B cell (primary cell): ENCODE data around the gene PBX1. TPM values are rescaled to one million over a fixed set of nuclear protein-coding genes. Genes with fewer than 3 reads are reported as not detected.

ENCODE experiments used
- ATAC-seq: fragments of 200-7000 bp; cut with Tn5 transposase; one replicate; pipeline ENCODE4 v1.10.0; 2021; ENCODE audit warnings: low read depth, mild to moderate bottlenecking, moderate number of reproducible peaks, moderate library complexity
- CTCF ChIA-PET: fragments of 350-600 bp; sonication (Branson Sonifier 250); formaldehyde crosslinking; loops from one replicate; lab custom pipeline; 2021; ENCODE audit warnings: antibody characterized with exemption, inconsistent platforms; lab: Charles Lee
- POLR2A ChIA-PET: fragments of 350-600 bp; sonication (Branson Sonifier 250); formaldehyde crosslinking; loops from one replicate; lab custom pipeline; 2021; ENCODE audit warnings: antibody characterized with exemption; lab: Charles Lee
- DNase-seq: peaks from one replicate; pipeline ENCODE4 v3.0.0; 2013
- H2AFZ ChIP-seq: 2 replicates; pipeline ENCODE4 v1.6.1; 2012; ENCODE audit warnings: mild to moderate bottlenecking, low read depth, low read length; ENCODE audit not compliant: insufficient read depth, poor library complexity, severe bottlenecking
- H3K27ac ChIP-seq, 2 donors: 1 replicate in 1 of 2; 2 replicates in 1 of 2; pipeline ENCODE4 v1.5.1; 2012 to 2013; ENCODE audit warnings: low read length in 2 of 2, mild to moderate bottlenecking in 2 of 2, moderate library complexity in 1 of 2
- H3K27me3 ChIP-seq, 4 experiments: fragments of 200-600 bp in 1 of 4; sonication (generic) in 1 of 4; replicated peaks in 1 of 4; 1 replicate in 2 of 4; 2 replicates in 2 of 4; pipeline versions ENCODE4 v1.6.1 to v1.7.0; 2013 to 2016; ENCODE audit warnings: low read length in 3 of 4, mild to moderate bottlenecking in 2 of 4, mixed read lengths in 1 of 4, moderate library complexity in 1 of 4; ENCODE audit not compliant: insufficient read depth in 4 of 4, control insufficient read depth in 3 of 4; ENCODE audit errors: control extremely low read depth in 1 of 4
- H3K36me3 ChIP-seq, 2 experiments: replicated peaks in 1 of 2; 1 replicate in 1 of 2; 2 replicates in 1 of 2; pipeline versions ENCODE4 v1.6.1 to v1.7.1; 2013; ENCODE audit warnings: low read length in 1 of 2; ENCODE audit not compliant: insufficient read depth in 2 of 2, control insufficient read depth in 1 of 2; ENCODE audit errors: control extremely low read depth in 1 of 2, extremely low read depth in 1 of 2
- H3K4me1 ChIP-seq, 2 donors: fragments of 200-600 bp in 1 of 2; sonication (generic) in 1 of 2; 1 replicate in 1 of 2; 2 replicates in 1 of 2; pipeline versions ENCODE4 v1.5.1 to v1.6.1; 2013 to 2017; ENCODE audit warnings: low read length in 2 of 2; ENCODE audit not compliant: control insufficient read depth in 2 of 2, insufficient read depth in 2 of 2
- H3K4me2 ChIP-seq: replicated peaks from 2 replicates; pipeline ENCODE3; 2012; ENCODE audit warnings: mild to moderate bottlenecking, low read depth, low read length; ENCODE audit not compliant: poor library complexity, severe bottlenecking
- H3K4me3 ChIP-seq, 5 experiments: fragments of 200-600 bp in 1 of 5; sonication (generic) in 1 of 5; 1 replicate in 3 of 5; 2 replicates in 2 of 5; pipeline versions ENCODE4 v1.5.1 to v1.7.0; 2011 to 2016; ENCODE audit warnings: low read length in 4 of 5, mild to moderate bottlenecking in 4 of 5, low read depth in 2 of 5, control low read depth in 1 of 5, moderate library complexity in 1 of 5; ENCODE audit not compliant: insufficient read depth in 1 of 5; ENCODE audit errors: control extremely low read depth in 1 of 5, extremely low read depth in 1 of 5
- H3K79me2 ChIP-seq: fragments of 200-600 bp; sonication (generic); one replicate; pipeline ENCODE4 v1.6.0; 2016; ENCODE audit warnings: low read length; ENCODE audit not compliant: control insufficient read depth, insufficient read depth
- H3K9ac ChIP-seq: fragments of 200-600 bp; sonication (generic); 2 replicates; pipeline ENCODE4 v1.6.1; 2017; ENCODE audit warnings: mild to moderate bottlenecking, low read length, moderate library complexity
- H3K9me3 ChIP-seq, 3 donors: one replicate each; pipeline versions ENCODE4 v1.6.1 to v1.7.1; 2013; ENCODE audit warnings: low read length in 2 of 3; ENCODE audit not compliant: control insufficient read depth in 2 of 3, insufficient read depth in 1 of 3; ENCODE audit errors: control extremely low read depth in 1 of 3
- H4K20me1 ChIP-seq: 2 replicates; pipeline ENCODE4 v1.6.0; 2012; ENCODE audit warnings: mild to moderate bottlenecking, low read length; ENCODE audit not compliant: insufficient read depth, control insufficient read depth, poor library complexity, severe bottlenecking
- H3K27ac Mint-ChIP-seq: one replicate; pipeline ENCODE4 v1.8.0; 2021; ENCODE audit warnings: mixed read lengths
- H3K27me3 Mint-ChIP-seq: one replicate; pipeline ENCODE4 v1.8.0; 2021; ENCODE audit warnings: mixed read lengths
- H3K4me1 Mint-ChIP-seq: one replicate; pipeline ENCODE4 v1.8.0; 2021; ENCODE audit warnings: mixed read lengths
- H3K4me3 Mint-ChIP-seq: one replicate; pipeline ENCODE4 v1.8.0; 2021; ENCODE audit warnings: mixed read lengths
- H3K9me3 Mint-ChIP-seq: one replicate; pipeline ENCODE4 v1.8.0; 2022; ENCODE audit warnings: mixed read lengths; ENCODE audit not compliant: insufficient read depth
- CTCF ChIP-seq: fragments of 200-600 bp; IDR thresholded peaks from one replicate; pipeline ENCODE4 v1.8.0; 2022; ENCODE audit warnings: antibody characterized with exemption, mild to moderate bottlenecking
- EZH2 ChIP-seq: IDR thresholded peaks from 2 replicates; pipeline ENCODE4 v1.6.1; 2012; ENCODE audit warnings: borderline replicate concordance, low read depth, mild to moderate bottlenecking, moderate library complexity, low read length; ENCODE audit not compliant: insufficient read depth, poor library complexity, severe bottlenecking
- WGBS: methylation state at CpG from one replicate; pipeline ENCODE4 v1.1.5; 2013; ENCODE audit warnings: missing lambda C conversion rate; ENCODE audit not compliant: insufficient coverage; 5-methylcytosine and 5-hydroxymethylcytosine counted together
- intact Hi-C: fragments of 100-400 bp; cut with micrococcal nuclease; formaldehyde crosslinking; loops from one replicate; pipeline ENCODE4 v1.10.0; 2022
- polyA plus RNA-seq: library from polyadenylated mRNA; depleted of rRNA; stranded (reverse); fragments of >200 nt; gene quantifications from 2 replicates; pipeline ENCODE4 v1.2.3, GENCODE V29; 2012
- total RNA-seq, 2 donors: library from RNA; stranded (reverse); fragments of 120-200 nt in 1 of 2; gene quantifications; 1 replicate in 1 of 2; 2 replicates in 1 of 2; pipeline versions ENCODE4 v1.2.3 to v1.2.4, GENCODE V29; 2013 to 2022

Gene PBX1
- total and polyA plus RNA-seq, 2 donors (not counting 1 experiment from before 2014, with no cell fraction given), result 0.32 TPM; not detected in 1

- no peak for ATAC-seq
- WGBS, result 87% methylated on average over 11 of the region's 14 CpGs
- Mint-ChIP-seq H3K4me3 (no peak overlapping the region), H3K4me1 (no peaks in the 10 kb centered on the region), H3K27me3 (peaks cover 8% of the 10 kb centered on the region), H3K27ac (no peak overlapping the region), H3K9me3 (no peaks in the 10 kb centered on the region)
- Histone ChIP-seq H3K4me3 (no peak overlapping the region), H3K4me1 (no peaks in the 10 kb centered on the region), H3K9me3 (no peaks in the 10 kb centered on the region), H3K36me3 (no peaks in the 10 kb centered on the region), H3K4me2 (no peak overlapping the region), H2AFZ (no peak overlapping the region), H4K20me1 (no peaks in the 10 kb centered on the region), H3K9ac (no peak overlapping the region), H3K27me3 (no peaks in the 10 kb centered on the region), H3K79me2 (no peaks in the 10 kb centered on the region), H3K27ac (no peak overlapping the region)
- ChIA-PET CTCF (no interaction called here), POLR2A (no interaction called here)
- intact Hi-C loops, result no loop called here
- DNase-seq, result no peak
- TF ChIP-seq CTCF (no peak), EZH2 (no peak)
Observed at GRCh38 chr1:164841702-164842465, 282.9 kb downstream of the PBX1 start.

DNA sequence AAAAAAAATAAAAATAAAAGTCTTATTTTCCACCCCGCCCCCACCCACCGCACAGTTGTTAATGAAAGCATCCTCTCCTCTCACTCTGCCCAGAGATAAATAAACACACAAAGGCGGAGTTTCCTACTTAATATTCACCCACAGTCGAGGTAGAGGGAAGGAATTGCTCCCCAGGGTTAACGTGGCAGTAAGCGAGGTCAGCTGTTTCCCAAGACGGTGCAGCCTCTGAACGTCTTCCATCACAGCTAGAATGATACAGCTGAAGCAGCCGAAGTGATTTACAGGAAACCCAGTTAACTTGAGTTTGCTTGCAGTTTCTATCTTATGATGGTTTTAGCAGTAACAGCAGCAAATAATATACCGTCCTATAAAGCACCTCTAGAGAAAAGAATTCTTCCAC, 283.9 kb downstream of the PBX1 start:
- Mint-ChIP-seq H3K9me3 (no peaks in the 10 kb centered on the region), H3K4me3 (no peak overlapping the region), H3K27ac (no peak overlapping the region), H3K27me3 (peaks cover 6% of the 10 kb centered on the region), H3K4me1 (no peaks in the 10 kb centered on the region)
- H3K9ac ChIP-seq, result no peak overlapping the region
- H4K20me1 ChIP-seq, result no peaks in the 10 kb centered on the region
- no peak overlapping the region for H3K27ac ChIP-seq
- H3K9me3 ChIP-seq, result no peaks in the 10 kb centered on the region
- H3K4me2 ChIP-seq, result no peak overlapping the region
- intact Hi-C loops, result no loop called here
- ChIA-PET CTCF (no interaction called here), POLR2A (no interaction called here)
- no peaks in the 10 kb centered on the region for H3K79me2 ChIP-seq
- ATAC-seq (no peak), DNase-seq (no peak)
- WGBS, result 85% methylated on average over 9 of the region's 10 CpGs
- TF ChIP-seq EZH2 (no peak), CTCF (no peak)
- no peak overlapping the region for H2AFZ ChIP-seq
- H3K27me3 ChIP-seq, result no peaks in the 10 kb centered on the region
- H3K4me1 ChIP-seq, result no peaks in the 10 kb centered on the region
- H3K36me3 ChIP-seq, result no peaks in the 10 kb centered on the region
- H3K4me3 ChIP-seq, result no peak overlapping the region
